GM19025 (cell line): ENCODE data around the gene SLC2A6.

Source experiments
- ATAC-seq: cut with Tn5 transposase; IDR thresholded peaks from one replicate; pipeline ENCODE4 v1.9.1; 2021; ENCODE audit warnings: mild to moderate bottlenecking, low read depth, moderate library complexity; ENCODE audit not compliant: unreplicated experiment

SLC2A6 gene

DNA sequence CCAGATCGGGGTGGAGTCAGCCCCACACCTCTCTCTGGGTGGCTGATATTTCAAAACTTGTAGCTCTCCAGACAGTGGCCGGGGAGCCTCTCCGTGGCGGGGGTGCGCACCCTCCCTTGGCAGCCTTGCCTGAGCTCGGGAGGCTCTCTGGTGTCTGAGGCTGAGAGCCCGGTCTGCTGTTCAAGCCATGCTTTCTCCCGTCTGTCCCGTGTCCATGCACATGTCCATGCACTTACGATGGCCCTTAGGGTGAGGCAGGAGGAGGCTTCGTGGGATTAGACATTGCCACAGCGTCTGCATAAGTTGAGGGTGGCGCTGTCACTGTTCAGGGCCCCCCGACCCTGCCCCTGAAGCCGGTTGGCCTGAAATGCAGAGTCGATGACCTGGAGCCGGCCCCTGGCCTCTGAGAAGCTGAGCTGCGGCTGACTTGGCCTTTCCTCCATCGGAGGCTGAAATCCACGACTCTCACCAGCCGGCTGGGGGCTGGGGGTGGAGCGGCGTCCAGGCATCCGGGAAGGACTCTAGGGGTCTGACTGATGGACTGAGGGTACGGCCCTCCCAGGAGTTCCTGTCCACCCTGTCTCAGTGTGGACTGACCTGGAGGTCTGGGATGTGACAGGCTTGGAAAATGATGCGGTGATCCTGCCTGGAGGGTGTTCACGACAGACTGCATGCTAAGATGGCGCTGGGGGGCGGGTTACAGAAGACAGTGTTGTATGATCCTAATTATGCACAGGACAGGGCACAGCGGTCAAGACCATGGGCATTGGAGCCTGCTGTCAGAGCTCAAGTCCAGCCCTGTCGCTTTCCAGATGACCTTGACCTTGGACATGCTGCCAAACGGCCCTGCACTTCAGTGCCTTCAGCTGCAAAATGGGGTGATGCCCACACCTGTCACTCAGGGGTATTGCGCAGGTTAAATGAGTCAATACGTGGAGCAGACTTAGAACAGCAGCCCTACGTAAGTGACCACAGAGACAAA, 18.3 kb upstream of the SLC2A6 start:
- no peak for ATAC-seq

DNA sequence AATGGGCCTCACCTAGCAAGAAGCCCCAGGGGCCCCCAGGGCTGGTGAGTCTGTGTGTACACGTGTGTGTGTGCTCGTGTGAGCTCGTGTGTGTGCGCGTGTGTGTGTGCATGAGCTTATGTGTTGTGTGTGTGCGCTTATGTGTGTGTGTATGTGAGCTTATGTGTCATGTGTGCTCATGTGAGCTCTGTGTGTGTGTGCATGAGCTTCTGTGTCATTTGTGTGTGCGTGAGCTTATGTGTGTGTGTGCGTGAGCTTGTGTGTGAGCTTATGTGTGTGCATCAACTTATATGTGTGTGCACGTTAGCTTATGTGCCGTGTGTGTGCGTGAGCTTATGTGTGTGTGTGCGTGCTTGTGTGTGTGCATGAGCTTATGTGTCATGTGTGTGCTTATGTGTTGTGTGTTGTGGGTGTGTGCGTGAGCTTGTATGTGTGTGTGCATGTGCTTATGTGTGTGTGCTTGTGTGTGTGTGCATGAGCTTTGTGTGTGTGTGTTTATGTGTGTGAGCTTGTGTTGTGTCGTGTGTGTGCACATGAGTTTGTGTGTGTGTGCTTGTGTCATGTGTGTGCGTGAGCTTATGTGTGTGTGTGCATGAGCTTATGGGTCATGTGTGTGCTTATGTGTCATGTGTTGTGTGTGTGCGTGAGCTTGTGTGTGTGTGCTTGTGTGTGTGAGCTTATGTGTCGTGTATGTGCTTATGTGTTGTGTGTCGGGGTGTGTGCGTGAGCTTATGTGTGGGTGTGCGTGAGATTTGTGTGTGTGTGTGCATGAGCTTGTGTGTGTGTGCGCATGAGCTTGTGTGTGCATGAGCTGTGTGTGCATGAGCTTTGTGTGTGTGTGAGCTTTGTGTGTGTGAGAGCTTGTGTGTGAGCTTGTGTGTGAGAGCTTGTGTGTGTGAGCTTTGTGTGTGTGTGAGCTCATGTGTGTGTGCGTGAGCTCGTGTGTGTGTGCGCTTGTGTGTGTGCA, 16.7 kb upstream of the SLC2A6 start:
- ATAC-seq = no peak

GRCh38 chr9:133494636-133495326, 15.9 kb upstream of the SLC2A6 start:
- no peak for ATAC-seq

- ATAC-seq = no peak
Observed at GRCh38 chr9:133493845-133494540, 15.1 kb upstream of the SLC2A6 start.

DNA sequence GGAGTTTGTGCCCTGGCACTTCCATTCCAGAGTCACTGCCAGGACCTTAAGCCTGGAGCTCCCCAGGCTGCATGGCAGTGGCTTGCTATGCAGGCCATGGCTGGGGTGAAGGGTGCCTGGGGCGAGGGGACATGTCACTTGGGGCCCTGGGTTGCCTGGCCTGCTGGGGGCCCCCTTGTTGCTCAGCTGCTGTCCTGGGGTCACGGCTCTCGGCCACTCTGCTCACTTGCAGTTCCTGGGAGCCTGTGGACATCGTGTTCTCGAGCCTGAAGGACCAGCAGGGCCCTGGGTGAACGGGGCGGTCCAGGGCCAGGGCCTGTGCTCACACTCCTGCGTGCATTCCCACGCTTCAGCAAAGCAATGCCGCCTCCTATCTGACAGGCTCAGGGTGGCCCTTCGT, 14.5 kb upstream of the SLC2A6 start:
- no peak for ATAC-seq

DNA sequence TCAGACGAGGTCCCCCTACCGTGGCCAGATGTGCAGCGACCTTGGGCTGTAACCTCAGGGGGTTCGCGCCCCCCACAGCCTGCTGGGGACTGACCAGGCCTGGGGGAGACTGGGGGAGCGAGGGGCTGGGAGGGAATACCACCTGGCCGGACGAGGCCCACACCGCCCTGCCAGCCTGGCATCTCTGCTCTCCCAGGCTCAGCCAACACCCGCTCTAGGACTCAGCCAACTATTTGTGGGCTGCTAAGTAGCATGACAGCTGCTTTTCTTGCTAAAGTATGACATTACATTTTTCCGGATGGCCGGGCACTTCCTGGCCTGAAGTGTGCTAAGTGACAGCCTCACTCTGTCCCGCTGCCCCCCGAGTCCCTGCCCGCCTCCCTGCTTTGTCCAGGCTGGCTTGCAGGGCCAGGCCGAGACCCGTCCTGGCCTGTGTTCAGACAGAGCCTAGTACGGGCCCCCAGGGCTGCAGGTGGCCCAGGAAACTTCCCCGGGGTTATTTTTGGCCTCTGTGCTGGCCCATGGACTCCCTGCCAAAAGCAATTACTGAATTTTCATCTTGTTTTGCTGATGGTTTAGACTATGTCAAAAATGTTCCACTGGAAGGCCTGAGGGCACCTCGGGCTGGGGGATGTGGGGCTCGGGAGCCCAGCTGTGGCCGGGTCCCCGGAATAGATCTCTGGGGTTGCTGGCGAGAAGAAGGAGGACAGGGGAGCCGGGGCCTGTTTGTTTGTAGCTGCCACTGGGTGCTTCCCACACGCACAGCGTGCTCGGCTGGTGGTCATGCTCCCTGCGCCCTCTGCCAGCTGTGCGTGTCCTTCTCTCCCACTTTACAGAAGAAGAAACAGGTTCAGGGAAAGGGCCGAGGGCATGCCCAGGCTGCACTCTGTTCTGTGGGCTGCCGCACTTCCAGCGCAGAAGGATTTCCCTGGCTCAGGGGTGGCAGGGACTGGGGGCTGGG, 13.4 kb upstream of the SLC2A6 start:
- no peak for ATAC-seq

DNA sequence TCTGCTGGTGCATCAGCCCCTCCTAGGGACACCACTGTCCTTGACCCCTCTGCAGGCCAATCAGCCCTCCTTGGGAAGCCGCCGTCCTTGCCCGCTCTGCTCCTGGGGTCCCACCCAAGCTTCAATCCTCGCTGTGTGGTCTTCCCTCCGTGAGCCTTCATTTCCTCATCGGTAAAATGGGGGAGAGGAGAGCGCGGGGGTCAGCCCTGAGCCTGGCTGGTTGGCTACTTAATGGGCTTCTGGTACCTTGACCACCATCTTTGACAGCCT, 12.7 kb upstream of the SLC2A6 start:
- no peak for ATAC-seq

GRCh38 chr9:133490865-133491655, 12.2 kb upstream of the SLC2A6 start:
- ATAC-seq = no peak

GRCh38 chr9:133490201-133490681, 11.3 kb upstream of the SLC2A6 start:
- no peak for ATAC-seq

DNA sequence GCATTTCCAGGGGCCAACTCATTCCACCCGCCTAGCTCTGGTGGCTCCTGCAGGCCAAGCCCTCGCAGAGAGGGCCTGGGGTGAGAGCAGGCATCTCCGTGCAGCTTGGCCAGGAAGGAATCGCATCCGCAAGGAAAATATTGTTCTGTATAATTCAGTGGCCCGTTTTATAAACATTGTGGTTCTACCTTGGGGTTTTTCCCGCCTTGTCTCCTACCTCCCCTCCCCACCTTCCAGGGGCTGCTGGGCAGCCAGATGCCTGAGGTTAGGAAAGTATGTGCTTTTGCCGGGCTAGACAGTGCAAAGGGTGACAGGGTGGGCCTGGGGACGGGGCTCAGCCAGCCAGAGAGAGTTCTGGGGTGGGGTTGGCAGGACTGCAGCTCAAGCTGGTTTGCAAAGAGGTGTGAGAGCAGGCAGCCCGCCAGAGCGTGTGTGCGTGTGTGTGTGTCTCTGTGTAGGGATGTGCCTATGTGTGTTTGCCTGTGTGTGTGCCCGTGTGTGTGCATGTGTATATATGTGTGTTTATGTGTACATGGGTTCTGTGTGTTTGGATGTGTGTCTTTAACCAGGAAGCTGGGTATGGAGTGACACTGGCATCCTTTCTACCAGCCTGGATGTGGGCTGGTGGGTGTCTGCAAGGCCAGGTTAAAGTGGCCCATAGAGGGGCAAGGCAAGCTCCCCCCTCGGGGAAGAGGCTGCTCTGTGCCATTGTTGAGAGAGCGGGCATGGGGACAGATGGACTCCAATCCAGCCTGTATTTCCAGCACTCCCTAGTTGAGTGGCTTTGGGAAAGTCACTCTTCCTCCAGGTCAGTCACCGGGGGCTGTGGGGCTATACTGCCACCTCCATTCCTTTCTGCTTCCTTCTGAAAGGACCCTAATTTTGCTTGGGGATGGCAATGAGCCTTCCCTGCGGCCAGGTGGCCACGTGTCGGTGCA, 10.6 kb upstream of the SLC2A6 start:
- no peak for ATAC-seq

- no peak for ATAC-seq
Observed at GRCh38 chr9:133488686-133489252, 9.9 kb upstream of the SLC2A6 start.

GRCh38 chr9:133487331-133487725, 8.4 kb upstream of the SLC2A6 start:
- ATAC-seq = no peak

DNA sequence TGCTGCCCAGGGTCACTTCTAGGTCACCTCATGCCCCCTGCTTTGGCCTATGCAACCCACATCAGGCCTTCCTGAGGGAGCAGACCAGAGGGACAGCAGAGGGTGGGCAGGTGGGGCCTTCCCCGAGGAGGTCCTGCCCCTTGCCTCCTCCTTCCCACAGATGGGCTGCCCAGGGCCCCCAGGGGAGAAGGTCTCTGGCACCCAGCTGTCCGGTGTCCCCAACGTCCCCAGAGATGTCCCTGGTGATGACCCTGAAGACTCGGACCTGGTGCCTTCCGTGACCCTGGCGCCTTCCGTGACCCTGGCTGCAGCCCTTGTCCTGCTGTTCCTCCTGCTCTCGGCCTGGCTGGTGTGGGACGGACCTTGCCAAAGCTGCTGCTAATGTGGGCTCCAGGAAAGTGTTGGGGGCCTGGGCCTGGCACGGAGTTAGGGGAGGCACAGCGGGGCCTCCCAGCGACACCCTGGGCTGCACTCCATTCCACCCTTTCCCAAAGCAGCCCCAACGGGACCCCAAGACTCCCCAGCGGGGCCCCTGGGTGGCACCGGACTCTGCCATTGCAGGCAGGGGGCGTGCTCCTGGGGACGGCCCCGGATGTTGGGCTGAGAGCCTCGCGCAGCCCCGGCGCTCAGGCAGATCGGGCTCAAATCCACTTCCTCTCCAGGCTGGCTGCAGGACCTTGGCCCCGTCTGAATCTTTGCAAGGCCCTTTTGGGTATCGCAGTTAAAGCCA, 6.8 kb upstream of the SLC2A6 start:
- ATAC-seq = no peak

DNA sequence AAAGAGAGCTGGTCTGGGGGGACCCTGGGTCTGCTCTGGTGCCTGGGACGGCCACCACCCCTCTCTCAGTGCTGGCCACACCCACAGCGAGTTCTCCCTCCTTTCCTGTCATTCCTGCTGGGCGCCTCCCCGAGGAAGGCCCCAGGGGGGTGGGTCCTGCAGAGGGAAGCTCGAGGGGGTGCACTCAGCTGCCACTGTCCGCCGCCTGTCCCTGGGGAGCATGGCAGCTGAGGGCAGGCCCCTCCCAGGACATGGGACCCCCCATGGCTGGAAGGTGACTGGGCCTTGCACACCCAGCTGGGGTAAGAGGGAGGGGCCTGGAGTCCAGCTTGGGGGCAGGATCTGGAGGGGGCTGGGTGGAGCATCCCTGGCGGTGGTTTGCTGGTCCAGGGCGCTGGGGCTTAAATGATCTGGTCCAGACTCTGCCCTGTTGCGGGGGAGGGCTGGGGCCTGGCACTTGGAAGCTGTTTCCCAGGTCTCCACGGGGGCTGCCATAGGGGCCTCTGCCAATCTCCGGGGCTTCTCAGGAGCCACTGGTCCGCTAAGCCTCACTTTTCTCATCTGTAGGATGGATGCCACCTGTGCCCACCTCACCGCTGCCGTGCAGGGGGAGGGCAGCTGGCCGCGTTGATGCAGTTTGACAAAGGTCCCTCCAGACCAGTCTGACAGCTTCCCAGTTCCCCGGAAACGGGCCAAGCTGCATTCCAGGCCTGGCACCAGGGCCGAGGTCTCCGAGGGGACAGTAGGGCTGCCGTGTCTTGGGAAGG, 6.0 kb upstream of the SLC2A6 start:
- ATAC-seq = no peak

DNA sequence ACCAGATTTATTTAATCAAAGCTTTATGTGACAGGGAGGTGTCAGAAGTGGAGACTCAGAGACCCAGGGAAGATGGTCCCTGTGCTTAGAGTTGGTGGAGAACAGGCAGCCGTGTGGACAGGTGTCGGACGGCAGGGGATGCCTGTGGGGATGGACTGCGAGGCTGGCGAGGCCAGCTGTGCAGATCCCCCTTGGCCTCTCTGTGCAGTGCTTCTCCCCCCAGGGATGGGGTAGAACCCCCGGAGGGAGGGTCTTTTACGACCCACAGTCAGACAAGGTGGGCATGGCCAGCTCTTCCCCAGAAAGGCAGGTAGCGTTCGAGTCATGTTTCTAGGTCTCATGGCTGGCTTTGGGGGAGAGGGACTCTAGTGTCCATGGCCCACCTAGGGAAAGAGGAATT, 4.7 kb upstream of the SLC2A6 start:
- no peak for ATAC-seq
